Measurements from ENCODE around the gene ZNHIT1.

DNA sequence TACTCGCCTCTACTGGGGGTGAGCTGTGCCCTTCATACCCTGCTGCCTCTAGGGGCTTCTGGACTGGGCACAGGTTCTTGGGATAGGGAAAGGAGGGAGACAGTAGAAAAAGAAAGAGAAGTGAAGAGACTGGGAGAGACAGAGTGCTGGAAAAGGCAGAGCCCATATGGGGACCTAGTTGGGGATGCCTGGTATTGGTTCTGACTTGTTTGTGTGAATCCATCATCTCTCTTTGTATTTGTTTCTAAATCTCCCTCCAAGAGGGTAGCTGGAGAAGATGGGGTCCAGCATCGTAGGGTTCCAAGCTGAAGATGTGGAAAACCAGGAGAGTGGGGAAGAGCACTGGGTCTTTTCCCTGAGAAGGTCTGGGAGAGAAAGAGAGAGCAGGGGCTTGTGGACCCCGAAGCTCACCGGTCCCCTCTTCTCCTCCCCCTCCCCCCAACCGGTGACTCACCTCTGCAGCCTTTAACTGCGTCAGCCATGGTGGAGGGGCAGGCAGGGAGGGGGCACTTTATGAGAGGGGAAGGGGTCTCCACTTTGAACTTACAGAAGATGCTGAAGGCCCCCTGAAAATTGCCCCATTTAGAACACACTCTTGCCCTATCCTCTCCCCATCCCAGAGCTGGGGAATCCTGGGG, 49.4 kb upstream of the ZNHIT1 start:
- TF ChIP-seq, protein P1, sequence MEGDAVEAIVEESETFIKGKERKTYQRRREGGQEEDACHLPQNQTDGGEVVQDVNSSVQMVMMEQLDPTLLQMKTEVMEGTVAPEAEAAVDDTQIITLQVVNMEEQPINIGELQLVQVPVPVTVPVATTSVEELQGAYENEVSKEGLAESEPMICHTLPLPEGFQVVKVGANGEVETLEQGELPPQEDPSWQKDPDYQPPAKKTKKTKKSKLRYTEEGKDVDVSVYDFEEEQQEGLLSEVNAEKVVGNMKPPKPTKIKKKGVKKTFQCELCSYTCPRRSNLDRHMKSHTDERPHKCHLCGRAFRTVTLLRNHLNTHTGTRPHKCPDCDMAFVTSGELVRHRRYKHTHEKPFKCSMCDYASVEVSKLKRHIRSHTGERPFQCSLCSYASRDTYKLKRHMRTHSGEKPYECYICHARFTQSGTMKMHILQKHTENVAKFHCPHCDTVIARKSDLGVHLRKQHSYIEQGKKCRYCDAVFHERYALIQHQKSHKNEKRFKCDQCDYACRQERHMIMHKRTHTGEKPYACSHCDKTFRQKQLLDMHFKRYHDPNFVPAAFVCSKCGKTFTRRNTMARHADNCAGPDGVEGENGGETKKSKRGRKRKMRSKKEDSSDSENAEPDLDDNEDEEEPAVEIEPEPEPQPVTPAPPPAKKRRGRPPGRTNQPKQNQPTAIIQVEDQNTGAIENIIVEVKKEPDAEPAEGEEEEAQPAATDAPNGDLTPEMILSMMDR (IDR thresholded peaks at IDR 0.05) = no peak
- TF ChIP-seq POLR2A (IDR thresholded peaks at IDR 0.05) (no peak), POLR2AphosphoS5 (IDR thresholded peaks at IDR 0.05) (no peak)

Measured in gastroesophageal sphincter (tissue), 3 donors.